ENCODE results near the gene PRKAR1B.
"Not testable (repeated sequence)": the region's sequence is repeated elsewhere in the genome, so short reads cannot be mapped to it uniquely, and the experiment has no call there.

PRKAR1B gene

DNA sequence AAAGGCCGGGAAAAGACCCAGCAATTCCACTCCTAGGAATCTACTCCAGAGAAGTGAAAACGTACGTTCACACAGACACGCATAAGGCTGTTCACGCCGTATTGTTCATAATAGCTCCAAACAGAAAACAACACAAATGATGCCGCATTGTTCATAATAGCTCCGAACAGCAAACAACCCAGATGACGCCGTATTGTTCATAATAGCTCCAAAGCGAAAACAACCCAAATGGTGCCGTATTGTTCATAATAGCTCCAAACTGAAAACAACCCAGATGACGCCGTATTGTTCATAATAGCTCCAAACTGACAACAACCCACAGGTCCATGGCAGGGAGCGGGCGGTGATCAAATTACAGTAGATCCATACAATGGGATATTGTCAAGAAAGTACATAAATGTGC is 85.8 kb downstream of the PRKAR1B start:
- DNase-seq = peak; percentile 89

GRCh38 chr7:638256-639011 is 88.6 kb downstream of the PRKAR1B start:
- DNase-seq = no peak

DNA sequence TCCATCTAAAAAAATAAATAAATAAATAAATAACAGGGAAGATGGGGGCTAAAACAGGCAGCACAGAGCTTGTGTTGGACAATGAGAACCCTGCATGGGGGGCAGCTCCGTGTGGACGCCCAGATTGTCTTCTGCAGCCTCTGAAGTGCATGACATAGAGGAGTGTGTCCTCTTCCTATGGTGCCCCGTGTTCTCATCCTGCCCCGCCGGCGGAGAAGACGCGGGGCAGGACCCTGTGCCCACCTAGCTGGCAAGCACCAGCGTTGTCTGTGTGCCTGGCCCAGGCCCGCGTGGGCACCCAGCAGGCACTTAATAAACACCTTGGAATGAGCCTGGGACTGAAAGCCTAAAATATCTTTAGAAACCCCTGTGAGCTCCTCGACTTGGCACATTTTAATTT is 89.3 kb downstream of the PRKAR1B start:
- DNase-seq = no peak

DNA sequence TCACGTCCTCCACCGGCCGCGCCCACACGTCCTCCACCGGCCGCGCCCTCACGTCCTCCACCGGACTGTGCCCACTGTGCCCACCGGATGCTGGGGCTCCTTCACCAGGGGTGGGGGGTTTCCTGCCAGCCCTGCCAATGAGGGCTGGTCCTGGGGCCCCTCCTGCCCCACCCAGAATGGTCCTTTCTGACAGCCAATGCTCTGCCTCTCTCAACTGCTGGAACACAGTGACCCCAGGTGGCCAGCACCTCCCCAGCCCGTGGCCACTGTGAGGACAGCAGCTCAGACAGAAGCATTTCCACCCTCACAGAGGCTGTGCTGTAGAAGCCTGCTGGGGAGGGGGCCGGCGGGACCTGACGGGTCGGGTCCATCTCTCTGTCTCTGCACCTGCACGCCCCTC is 90.7 kb downstream of the PRKAR1B start:
- no peak for DNase-seq

DNA sequence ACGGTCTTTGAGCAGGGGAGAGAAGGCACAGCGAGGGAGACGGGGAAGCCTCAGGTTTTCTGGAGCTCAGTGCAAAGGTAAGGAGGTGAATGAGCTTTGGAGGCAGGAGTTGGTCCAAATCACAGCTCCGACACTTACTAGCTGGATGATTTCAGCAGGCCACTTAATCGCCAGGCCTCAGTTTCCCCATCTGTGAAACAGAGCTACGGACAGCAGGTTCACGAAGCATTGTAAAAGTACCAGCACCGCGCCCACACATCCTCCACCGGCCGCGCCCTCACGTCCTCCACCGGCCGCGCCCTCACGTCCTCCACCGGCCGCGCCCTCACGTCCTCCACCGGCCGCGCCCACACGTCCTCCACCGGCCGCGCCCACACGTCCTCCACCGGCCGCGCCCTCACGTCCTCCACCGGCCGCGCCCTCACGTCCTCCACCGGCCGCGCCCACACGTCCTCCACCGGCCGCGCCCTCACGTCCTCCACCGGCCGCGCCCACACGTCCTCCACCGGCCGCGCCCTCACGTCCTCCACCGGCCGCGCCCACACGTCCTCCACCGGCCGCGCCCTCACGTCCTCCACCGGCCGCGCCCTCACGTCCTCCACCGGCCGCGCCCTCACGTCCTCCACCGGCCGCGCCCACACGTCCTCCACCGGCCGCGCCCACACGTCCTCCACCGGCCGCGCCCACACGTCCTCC is 91.2 kb downstream of the PRKAR1B start:
- not testable (repeated sequence) for DNase-seq

DNA sequence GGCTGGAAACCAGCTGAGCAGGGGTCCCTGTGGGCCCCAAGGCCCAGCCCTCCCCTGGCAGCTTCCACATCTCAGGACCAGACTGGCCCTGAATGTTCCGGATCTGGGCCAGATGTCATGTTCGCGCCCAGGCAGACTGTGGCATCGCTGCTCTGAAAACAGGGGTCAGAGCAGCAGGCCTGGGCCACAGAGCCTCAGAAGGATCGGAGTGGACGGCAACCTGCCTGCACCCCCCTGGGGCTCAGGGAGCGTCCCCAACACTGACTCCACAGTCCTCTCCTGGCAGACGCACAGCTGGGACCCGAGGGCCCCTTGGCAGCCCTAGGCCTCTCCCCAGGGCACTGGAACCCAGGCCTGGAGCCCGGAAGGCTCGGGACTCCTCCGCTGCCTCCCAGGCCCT is 91.9 kb downstream of the PRKAR1B start:
- no peak for DNase-seq

- DNase-seq = no peak
Measured at GRCh38 chr7:633381-634018, 93.6 kb downstream of the PRKAR1B start.

DNA sequence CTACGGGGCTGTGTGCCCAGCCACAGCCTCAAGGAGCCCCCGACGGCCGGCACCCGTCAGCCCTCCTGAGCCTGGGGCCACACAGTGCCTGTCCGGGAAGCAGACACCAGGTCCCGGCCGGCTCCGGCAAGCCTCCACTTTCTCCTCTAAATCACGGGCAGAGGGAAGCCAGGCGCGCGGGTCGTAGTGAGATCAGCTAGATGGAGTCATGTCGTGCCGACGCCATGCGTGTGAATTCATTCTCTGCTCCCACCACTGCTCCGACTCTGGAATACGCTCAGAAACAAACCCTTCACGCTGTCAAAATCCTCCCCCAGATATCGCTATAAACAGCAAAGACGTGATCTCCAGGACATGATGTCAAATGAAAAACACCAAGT is 94.3 kb downstream of the PRKAR1B start:
- no peak for DNase-seq

- no peak for DNase-seq
Measured at GRCh38 chr7:631964-632830, 94.9 kb downstream of the PRKAR1B start.

DNA sequence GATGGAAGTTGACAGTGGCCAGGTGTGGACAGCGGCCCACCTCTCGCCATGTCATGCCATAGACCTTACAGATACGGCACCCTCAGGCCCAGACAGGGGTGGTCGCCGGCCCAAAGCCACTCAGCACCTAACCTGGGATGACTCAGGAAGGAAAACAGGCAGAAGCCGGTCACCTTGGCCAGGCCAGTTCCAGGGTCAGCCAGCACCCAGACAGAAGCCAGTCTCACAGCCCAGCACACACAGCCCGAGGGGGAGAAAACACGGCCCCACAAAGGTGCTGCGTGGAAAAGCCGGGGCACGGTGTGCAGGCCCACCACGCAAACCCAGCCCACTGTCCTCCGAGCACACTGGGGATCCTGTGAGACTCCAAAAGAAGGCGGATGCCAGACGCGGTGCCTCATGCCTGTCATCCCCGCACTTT is 95.8 kb downstream of the PRKAR1B start:
- DNase-seq = no peak

GRCh38 chr7:630539-630938 is 96.5 kb downstream of the PRKAR1B start:
- DNase-seq = no peak

- no peak for DNase-seq
Measured at GRCh38 chr7:630111-630511, 97.0 kb downstream of the PRKAR1B start.

DNA sequence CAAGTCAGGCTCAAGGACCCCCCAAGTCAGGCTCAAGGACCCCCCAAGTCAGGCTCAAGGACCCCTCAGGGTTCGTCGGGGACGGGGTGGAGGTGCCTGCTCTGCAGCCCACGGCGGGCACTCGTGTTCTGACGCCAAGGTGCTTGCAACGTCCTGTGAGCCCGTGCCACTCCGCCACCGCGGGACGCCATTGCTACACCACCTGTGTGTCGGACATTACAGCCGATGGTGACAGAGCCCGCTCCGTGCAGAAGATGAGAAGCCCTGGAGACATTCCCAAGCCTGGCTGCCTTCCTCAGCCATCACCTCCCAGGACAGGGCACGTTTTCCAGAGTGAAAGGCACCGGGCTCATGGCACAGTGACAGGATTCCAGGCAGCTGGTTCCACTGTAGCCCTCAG is 98.3 kb downstream of the PRKAR1B start:
- DNase-seq = no peak

GRCh38 chr7:628402-628763 is 98.7 kb downstream of the PRKAR1B start:
- DNase-seq = no peak

DNA sequence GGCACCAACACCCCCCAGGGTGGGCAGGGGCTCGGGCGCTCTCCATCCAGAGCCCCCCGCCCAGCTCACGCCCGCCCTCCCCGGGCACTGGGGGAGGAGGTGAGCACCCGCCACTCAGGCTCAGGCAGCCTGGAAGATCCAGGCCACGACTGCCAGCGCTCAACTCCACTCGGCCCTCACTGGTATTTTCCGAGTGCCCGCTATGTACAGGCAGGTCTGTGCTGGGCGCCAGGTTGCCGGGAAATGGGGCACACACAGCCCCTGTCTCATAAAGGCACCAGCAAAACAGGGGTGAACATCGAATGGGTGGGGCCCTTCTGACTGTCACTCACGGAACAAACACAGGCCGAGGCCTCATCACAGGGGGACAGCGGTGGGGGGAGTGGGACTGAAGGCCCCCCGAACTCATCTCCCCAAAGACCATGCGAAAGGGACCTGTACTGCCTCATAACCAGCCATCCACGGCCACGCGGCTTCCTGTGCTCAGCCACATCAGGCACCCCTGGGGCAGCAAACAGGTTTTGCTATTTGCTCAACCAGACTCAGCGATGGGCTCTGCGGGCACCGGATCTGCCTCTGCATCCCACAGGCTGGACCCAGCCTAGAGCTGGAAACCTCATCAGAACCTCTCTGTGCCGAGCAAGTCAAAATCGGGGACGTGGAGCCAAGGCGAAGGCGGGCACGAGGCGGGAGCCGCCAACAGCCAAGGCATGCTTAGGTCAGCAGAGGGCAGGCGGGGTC is 99.2 kb downstream of the PRKAR1B start:
- DNase-seq = no peak

DNA sequence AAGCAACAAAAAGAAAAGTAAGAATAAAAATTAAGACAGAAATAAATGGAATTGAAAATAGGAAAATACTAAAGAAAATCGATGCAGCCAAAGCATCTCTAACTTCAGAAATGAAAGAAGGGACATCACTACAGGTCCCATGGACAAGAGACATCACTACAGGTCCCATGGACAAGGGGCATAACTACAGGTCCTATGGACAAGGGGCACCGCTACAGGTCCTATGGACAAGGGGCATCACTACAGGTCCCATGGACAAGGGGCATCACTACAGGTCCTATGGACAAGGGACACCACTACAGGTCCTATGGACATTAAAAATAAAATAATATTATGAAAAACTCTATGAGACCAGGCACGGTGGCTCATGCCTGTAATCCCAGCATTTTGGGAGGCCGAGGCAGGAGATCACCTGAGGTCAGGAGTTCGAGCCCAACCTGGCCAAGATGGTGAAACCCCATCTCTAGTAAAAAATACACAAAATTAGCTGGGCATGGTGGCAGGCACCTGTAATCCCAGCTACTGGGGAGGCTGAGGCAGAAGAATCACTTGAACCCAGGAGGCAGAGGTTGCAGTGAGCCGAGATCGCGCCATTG is 101.6 kb downstream of the PRKAR1B start:
- DNase-seq = no peak

DNA sequence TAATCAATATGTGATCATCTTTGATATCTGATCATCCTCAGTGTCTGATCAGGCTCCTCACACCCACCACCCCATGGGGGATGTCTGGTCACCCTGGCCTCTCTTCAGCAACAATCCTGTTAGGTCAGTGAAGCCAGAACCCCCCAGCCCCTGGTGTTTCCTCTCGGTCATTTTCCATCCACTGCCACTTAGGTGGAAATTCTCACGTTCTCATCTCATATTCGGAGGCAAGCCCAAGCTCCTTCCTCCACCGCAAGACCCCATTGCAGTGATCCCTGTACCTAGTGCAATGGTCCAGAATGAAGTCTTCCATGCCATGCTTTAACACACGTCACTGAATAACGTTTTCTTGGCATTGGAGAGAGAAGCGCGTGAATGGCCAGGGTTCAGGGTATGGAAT is 103.6 kb downstream of the PRKAR1B start:
- DNase-seq = no peak

- no peak for DNase-seq
Measured at GRCh38 chr7:621572-622285, 105.4 kb downstream of the PRKAR1B start.

DNA sequence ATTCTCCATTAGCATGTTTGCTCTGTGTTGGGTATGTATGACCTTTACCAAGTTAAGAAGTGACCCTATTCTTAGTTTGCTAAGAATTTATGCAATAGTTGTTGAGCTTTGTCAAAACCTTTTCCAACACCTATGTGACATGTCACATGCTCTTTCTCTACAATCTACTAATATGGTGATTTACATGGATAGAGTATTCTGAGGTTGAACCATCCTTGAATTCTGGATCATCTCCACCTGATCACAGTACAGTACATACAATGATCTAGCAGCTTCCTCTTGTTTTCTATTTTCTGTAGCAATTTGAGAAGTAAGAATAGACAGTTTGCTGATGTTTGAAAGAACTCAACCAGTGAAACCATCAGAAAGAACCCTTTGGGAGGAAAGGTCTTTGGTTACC is 106.2 kb downstream of the PRKAR1B start:
- no peak for DNase-seq

GRCh38 chr7:620056-620455 is 107.0 kb downstream of the PRKAR1B start:
- no peak for DNase-seq

DNA sequence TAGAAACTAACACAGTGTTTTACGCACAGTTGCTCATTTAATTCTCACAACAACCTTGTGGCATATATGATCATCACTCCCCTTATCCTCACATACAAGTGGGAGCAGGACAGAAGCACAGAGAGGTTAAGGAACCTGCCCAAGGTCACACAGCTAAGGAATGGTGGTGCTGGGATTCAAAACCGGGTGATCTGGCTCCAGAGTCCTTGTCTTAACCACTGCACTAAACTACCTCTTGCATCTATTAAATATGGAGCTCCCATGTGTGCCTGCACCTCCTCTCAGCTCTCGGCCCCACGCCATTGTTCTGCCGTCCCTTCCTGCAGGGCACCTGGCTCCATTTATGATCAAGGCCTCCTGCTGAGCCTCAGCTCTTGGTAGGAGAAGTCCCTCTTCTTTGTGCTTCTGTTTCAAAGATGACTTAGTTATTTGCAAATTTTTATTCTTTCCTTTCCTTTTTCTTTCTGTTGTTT is 107.7 kb downstream of the PRKAR1B start:
- no peak for DNase-seq
